ENCODE measurements around the gene ZRANB1.
A peak's percentile ranks its signal among the peaks of the same experiment; 100 is the strongest.

The ZRANB1 gene

DNA sequence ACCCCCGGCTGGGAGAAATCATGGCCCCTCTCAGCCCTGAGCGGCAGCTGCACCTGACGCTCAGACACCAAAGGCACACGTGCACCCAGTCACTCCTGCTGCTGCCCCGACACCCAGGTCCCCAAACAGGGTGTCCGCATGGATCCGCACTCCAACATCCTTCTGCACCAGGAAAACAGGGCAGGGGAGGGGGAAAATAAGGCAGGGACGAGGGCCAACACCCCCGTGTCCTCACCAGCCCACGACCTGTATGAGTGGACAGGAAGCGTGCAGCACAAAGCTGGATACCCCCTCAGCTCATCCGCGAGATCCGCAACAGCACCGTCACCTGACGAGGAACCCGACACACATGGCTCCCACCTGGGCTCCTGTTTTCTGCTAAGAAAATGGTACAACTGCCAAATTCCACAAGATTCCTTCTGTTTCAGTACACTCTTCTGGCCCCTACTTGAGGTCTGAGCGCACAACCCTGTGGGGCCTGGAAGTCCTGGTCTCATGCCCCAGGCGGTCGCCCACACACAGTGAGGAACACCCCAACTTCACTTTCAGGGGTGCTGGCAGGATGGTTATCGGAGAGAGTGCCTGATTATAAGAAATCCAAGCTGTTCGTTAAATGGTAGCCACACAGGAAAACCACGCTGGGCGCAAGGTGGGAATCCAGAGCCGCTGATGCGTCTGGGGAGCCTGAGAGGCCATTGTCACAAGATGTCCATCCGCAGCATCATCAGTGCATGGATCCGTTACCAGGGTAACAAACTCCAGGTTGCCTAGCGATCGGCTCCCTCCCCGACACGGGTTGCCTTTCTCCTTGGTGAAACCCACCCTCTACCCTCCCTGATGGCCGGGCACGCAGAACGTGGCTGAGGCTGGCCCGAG is 63.6 kb downstream of the ZRANB1 start:
- DNase-seq (ENCODE audit: low read depth in 2 of 2) = no peak

DNA sequence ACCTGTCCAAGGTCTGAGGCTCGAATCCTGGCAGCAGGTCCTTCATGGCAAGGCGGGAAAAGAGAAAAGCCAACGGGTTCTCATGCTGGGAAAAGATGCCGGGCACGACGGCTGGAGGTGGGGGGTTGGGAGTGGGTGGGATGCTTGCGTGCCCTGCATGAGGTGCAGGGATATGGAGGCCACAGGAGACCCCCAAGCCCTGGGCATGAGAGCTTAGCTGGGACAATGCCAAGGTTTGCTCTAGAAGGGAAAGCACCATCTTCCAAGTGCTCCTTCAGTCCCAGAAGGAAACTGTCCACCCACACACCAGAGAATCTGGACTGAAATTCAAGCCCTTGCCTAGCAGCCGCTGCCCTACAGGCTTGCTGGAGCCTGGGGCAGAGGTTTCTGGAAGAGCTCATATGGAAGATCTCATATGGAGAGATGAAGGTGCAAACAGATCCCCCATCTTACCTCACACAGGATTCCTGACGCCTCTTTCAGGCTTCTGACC is 64.3 kb downstream of the ZRANB1 start:
- no peak for DNase-seq (ENCODE audit: low read depth in 2 of 2)

DNA sequence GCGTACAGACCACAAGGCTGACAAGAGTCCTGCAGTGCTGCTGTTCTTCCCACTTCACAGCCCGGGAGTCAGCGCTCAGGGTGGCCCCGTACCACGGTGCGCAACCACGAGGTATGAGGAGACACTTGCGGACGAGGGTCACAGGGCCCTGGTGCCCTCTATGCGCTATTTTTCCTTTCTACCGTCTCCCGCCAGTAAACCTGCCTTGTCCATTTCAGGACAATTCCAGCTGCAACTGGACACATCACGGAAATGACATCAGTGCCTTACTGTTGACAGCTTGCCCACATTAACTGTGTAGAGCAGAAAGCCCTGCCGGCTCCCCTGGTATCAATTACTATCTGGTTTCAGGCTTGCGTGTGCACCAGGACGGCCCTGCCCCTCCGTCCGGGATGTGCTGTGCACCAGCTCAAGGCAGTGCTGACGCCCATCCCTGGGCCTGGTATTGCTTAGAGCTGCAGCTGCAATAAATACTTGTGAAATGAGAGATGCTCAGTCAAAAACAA is 65.1 kb downstream of the ZRANB1 start:
- no peak for DNase-seq (ENCODE audit: low read depth in 2 of 2)

DNA sequence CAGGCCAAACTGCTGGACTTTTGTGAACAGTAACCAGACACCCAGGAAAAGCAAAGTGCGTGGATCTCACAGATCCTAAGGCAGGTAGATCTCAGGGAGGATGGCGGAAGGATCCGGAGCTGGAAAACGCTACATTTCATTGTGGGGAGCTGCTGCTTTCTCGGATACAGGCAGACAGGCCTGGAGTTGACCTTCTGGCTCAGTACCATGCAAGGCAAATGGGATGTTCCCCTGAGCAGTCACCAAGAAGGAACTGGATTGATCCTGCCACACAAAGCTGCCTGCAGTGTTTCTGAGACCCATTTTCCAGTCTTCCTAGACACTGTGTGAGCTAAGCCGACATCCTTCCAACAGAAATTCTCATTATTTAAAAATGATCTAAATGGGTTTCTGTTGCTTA is 65.5 kb downstream of the ZRANB1 start:
- DNase-seq (ENCODE audit: low read depth in 2 of 2) = no peak

DNA sequence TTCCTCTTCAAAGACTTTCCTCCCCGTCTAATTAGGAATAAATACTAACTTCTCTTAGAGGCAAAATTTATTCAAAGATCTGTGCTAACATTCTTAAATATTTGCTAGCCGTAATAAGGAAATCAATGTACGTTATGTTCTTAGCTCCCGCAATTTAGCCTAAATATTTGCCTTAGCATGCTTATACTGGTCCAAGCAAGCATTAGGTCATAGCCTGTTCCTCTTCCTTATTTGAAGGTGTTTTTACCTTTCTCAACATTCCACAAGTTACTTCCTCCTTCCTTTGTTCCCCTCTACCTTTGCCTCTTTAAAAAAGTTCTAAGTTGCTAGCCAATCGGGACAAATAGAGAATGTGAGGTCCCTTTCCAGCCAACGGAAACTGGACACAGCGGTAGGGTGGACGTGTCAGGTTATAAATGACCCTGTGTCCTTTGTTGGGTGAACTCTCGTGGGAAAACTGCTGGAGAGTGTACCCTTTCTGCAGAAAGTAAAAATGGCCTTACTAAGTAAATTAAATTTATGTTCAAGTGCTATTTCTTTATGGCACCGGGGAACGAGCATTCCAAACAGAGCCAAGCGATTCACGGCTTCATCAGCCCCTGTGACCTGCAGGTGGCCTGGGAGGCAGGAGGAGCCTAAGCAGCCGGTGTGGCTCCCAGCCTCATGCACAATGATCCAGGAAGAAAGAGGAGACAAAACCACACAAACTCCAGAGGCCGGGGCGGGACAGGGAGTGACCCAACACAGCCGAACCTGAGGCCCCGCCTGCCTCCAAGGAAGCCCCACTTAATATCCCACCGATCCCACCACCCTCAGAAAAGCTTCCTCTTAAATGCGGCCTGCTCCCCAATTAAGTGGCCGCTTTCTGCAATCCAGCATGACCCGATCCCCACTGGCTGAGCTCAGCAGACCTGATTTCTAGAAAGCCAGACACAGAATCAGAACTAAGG is 67.0 kb downstream of the ZRANB1 start:
- DNase-seq (ENCODE audit: low read depth in 2 of 2) = no peak

DNA sequence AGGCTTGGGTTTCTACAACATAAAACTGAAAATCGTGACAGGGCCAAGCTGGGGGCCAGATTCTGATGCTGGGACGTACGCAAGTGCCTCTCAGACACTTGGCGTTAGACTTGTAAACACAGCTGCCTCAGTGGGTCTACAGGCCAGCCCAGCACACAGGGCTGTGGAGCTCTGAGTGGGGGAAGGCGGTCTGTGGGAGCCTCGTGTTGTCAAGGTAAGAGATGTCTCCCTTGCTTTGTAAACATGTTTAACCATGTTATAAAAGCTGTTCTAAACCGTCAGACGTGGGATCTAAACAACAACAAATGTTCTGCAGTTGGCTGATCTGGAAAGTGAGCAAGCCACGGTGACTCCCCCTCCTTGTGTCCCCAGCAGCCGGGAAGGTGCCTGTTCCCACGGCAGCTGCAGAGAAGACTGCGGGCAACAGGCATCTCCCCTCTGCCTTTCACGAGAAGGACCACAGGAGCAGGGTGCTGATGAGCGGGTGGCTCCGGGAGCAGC is 67.8 kb downstream of the ZRANB1 start:
- no peak for DNase-seq (ENCODE audit: low read depth in 2 of 2)

DNA sequence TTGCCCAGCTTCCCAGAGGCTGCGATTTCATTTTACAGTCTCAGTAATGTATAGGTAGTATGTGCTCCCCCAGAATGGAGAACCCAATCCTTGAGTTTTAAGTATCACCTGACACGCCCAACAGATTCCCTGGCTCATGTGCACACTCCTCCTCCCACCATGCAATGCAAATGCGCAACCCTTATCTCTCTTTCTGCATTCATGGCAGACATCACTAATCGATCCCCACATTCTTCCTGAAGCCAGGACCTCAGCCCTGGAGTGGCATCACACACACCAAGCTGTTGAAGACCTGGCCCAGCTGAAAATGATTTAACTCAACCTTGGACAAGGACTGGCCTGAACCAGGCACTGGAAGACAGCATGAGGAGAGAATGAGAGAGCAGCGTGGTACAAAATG is 68.4 kb downstream of the ZRANB1 start:
- DNase-seq (ENCODE audit: low read depth in 2 of 2) = no peak

DNA sequence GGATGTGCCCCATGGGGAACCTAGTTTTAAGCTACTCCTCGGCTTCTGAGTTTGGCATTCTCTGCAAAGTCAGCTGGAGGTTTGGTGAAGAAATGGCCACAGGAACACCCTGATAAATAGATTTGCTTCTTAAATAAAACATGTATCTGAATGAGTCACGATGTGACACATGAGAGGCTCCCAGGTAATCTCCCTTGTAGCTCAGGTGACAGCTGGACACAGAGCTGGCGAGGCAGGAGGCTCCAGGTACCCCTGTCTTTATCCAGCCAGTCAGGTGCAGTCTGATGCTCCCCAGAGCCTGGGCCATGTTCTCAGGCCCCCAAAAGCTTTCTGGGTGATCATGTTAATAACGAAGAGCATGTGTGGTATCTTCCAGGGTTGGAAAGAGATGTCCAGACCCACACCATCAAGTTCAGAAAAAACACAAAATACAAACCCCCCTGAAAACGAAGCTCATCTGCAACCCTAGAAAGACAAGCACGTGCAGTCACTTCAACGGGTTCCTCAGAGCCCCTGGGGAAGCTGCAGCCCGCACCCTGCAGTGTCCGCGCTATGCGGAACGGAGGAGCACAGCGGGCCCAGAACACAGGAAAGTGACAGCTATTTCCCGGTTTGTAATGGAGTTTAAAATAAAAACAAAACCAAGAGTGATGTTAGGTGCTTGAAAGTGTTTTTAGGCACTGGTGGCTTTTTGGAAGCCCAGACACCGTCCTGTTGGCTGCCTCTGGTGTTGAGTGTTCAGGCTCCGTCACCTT is 69.4 kb downstream of the ZRANB1 start:
- no peak for DNase-seq (ENCODE audit: low read depth in 2 of 2)

DNA sequence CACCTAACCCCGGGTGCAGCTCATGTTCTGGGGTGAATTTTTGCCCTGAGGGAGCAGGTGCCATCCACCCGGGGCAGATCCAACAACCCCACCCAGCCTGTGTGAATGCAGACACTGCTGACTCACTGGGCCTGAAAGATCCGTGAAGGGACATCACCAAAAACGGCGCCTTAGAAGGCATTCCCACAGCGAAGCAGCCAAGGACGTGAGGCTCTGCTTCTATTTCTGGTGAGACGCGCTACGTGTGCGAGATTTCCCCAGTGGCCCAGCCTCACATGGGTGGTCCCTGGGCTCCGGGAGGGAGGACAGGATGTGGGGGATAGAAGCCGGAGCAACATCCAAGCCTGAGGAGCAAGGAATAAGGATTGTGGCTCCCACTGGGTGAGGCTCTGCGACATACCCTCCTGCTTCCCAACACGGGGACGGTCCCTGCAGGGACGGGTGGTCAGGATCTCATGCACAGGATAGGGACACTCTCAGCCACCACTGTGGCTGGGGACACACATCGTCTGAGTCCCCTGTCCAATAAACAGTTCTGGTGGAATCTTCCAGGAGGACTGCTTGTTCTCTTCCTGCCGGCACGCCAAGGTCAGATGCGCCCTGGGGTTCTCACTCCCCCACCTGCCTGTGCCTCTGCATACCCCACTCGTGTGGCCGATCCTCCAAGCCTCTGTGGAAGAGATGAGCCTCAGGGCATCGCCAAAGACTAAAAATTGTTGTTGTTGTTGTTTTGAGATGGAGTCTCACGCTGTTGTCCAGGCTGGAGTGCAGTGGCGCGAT is 70.2 kb downstream of the ZRANB1 start:
- DNase-seq (ENCODE audit: low read depth in 2 of 2) = no peak

DNA sequence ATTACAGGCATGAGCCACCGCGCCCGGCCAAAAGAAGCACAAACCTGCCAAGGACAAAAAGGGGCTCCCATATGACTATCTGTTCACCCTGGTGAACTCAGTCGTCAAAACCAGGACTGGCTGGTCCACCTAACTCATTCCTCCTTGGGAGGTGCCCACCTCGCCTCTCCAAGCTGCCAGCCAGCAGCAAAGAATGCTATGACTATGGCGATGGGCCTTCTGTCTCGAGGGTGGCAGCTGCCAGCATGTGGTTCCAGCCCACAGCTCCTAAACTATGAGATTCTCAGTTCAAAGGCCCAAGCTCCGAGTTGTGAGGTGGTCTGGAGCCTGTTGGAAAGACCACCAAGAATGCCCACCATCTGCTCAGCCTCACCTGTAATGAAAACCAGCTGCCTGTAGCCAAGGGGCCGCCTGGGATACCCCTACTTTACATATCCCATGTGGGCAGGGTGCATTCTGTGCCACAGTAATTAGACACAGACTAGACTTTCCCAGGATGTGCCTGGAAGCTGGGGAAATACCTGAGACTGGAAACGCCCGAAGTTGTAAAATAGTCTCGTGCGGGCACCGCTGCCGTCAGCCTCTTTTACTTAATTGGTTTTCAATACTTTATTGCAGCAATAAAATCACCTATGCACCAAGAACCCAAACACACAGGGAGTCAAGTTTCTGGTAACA is 71.1 kb downstream of the ZRANB1 start:
- DNase-seq (ENCODE audit: low read depth in 2 of 2) = no peak

DNA sequence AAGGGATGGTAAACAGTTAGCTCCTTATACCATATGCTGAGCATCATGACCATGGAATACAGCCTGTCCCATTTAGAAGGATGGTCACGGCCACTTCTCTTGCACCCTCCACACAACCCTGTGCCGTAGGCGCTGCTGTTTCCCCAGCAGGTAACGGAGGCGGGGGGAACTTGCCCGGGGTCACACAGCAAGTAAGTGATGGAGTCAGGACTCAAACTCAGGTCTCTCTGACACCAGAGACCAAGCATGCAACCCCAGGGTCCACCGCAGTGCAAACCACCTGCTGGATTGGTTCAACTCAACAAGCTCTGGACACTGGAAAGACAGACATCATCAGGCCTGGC is 71.6 kb downstream of the ZRANB1 start:
- no peak for DNase-seq (ENCODE audit: low read depth in 2 of 2)

DNA sequence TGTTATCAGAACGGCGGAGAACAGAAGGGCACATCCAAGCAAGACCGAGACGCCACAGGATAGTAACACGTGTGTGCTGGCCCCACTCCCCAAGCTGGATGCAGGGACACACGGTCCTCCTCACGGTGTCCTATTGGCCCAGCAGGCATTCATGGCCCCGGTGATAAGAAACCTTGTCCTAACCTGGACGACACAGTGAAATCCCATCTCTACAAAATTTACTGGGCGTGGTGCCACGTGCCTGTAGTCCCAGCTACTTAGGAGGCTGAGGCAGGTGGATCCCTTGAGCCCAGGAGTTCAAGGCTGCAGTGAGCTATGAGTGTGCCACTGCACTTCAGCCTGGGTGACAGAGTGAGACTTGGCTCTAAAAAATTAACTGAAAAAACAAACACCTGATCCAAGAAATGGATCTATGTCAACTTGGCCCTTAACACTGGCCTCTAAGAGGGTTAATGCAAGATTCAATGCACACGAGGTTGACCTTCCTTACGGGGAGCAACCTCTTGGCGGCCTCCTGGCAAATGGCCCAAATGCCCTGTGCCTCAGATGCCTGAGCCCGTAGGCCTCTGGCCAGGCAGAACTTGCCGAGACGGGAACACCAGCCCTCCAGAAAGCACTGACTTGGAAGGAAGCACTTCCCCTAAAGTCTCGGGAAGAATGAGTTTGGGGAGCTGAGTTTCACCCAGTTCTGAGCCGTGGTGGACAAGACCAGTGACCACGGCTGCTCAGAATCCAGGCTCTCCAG is 72.3 kb downstream of the ZRANB1 start:
- DNase-seq (ENCODE audit: low read depth in 2 of 2) = no peak

DNA sequence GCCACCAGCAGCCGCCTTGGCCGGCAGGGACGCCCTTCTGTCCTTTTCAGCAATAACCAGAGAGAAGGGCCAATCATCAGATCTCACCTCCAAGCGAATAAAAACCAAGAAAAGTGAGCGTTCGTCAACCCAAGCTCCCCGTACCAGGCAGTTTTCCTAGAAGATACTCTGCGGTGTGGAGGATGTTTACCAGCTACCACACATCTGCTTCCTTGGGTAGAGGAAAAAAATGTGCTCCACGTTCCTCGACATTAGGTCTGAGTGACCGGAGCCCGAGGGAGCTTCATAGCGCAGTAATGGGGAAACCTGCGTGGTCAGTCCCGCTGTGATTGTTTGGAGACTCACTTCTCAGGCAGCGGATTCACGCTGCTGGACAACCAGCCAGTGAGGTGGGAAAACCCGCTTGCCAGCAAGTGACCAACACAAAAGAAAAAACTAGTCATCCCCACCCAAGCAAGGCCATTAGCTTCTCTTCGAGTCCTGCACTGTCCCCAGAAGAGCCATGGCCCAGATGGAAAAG is 73.0 kb downstream of the ZRANB1 start:
- no peak for DNase-seq (ENCODE audit: low read depth in 2 of 2)

DNA sequence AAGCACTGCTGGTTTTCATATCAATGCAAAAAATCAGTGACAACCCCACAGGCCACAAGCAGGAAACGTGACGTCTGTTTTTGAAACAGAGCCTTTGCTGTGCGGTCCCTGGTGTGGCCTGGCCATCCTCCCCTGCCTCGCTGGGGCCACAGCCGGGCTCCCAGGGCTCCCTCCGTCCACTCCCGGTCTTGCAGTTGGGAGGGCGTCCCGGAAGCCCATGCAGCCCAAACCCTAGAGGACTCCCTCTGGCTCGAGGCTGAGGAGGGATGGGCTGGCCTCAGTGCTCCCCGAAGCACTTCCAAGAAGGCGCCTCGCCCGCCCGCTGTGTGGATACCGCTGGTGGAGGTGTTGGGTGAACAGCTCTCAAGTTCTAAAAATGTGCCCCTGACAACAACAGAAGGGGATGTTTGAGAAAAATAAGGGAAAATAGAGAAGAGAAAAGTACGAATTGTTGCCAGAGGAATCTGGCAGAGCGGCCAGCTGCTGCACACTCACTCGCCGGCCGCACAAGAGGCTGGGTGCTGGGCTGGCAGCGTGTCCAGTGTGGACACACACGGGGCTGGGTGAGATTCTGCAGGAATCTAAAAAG is 73.5 kb downstream of the ZRANB1 start:
- peak in 1 of 2 donors; percentile 8 for DNase-seq (ENCODE audit: low read depth in 2 of 2)

DNA sequence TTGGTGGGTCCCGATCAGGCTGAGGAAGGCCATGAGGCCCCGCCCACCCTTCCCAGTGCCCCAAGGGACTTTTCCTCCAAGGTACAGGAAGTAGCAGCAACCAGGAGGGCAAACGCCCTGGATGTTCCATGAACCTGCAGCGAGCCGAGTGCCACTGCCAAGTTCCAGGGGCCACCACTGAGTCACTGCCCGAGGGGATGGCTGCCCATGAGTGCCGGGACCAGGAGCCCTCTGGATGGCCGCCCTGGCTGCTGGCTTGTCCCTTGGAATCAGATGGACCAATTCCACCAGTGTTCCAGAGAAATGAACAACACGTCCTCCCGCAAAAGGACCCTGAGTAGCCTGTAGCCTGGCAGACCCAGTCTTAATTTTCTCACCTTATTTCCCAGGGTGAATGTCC is 74.2 kb downstream of the ZRANB1 start:
- DNase-seq (ENCODE audit: low read depth in 2 of 2) = no peak

DNA sequence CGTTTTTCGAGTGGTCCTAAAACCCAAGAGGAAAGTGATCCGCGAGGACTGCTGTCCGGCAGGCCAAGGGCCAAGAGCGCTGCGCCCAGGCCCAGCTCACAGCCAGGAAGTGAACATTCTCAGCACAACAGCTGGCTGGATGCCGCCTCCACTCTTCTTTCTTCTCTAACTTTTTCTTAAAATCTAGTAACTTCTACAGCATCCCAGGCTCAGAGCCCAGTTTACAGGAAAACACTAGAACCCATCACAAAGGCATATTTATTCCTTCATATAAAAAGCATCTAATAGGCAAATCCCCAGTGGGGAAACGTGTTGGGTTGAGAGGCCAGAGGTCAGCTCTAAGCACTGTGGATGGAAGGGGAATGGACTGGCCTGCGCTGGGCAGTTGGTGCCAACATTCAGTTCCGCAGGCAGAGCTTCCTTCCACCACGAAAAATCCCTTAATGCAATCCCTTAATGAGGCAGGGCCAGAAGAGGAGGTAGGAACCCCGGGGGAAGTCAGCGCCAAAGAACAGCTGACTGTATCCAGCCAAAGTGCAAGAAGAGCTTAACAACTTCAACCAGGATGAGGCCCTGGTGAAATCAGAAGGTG is 74.8 kb downstream of the ZRANB1 start:
- DNase-seq (ENCODE audit: low read depth in 2 of 2) = no peak

DNA sequence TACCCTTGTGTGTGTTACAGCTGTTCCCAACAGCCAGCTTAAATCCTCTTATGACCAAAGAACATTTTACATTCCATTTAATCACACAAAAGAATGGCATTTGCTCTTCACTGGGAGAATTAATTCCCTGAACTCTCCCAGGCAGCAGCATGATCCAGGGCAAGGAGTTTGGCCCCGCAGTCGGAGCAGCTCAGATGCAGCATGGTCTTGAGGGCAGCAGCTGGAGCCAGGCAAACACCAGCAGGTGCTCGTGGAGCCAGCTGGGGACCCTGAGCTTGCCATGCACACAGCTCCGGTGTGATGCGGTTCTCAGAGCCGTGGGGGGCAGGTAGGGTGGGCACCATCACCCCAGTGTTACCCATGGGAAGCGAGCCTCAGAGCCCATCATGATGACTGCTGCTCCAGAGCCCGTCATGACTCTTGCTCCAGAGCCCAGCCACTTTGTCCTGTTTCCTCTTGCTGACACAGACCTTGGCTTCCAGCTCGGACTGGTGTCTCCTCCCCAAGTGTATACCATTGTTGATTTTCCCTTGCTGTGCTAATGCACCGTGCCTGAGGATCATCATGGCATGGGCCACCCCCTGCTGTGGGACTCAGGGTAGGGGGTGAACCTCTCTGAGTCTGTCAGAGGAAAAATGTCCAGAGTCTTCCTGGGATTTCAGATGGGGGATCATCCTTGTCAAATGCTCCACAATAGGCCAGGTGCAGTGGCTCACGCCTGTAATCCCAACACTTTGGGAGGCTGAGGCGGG is 75.8 kb downstream of the ZRANB1 start:
- no peak for DNase-seq (ENCODE audit: low read depth in 2 of 2)

All from stimulated activated CD8-positive, alpha-beta memory T cell treated with anti-CD3 and anti-CD28 coated beads, Interleukin-15, amount 100 ng/mL, for 4 hours (primary cell).